Measurements from ENCODE around the gene ALDH16A1. TPM values are rescaled to one million over a fixed set of nuclear protein-coding genes. Genes with fewer than 3 reads are reported as not detected.
A peak's percentile ranks its signal among the peaks of the same experiment; 100 is the strongest.

ALDH16A1 gene
- total RNA-seq, 2 donors from 2014 or later = 52.8 to 57.1 TPM

GRCh38 chr19:49450405-49450804, 2.6 kb upstream of the ALDH16A1 start:
- TF ChIP-seq CTCF (conservative IDR thresholded peaks at IDR 0.05) = no peak
- Mint-ChIP-seq H3K4me1 (peaks cover 9% of the 10 kb centered on the region), H3K27ac (peak overlapping the region; percentile 99), H3K36me3 (ENCODE audit: low read depth) (peaks cover 47% of the 10 kb centered on the region), H3K27me3 (ENCODE audit: insufficient read depth) (no peaks in the 10 kb centered on the region), H3K9me3 (peaks cover 1% of the 10 kb centered on the region), H3K4me3 (peak overlapping the region; percentile 86)
- Histone ChIP-seq H3K27ac (ENCODE audit: low read depth, low read length) (no peak overlapping the region), H3K4me1 (ENCODE audit: control insufficient read depth, insufficient read depth, low read length) (no peaks in the 10 kb centered on the region), H3K4me3 (ENCODE audit: low read length) (peak overlapping the region; percentile 84), H3K36me3 (ENCODE audit: control insufficient read depth, insufficient read depth, low read length) (peaks cover 31% of the 10 kb centered on the region), H3K9ac (ENCODE audit: extremely low read depth, low read length, poor library complexity, severe bottlenecking) (no peak overlapping the region), H3K27me3 (ENCODE audit: control insufficient read depth, insufficient read depth, low read length, poor library complexity, severe bottlenecking) (no peaks in the 10 kb centered on the region), H3K9me3 (ENCODE audit: control insufficient read depth, low read length) (no peaks in the 10 kb centered on the region)
- WGBS, 2 experiments (ENCODE audit: insufficient coverage in 1 of 2, insufficient read length in 1 of 2) = 87 to 91% methylated on average over 7 of the region's 7 CpGs
- DNase-seq = no peak

DNA sequence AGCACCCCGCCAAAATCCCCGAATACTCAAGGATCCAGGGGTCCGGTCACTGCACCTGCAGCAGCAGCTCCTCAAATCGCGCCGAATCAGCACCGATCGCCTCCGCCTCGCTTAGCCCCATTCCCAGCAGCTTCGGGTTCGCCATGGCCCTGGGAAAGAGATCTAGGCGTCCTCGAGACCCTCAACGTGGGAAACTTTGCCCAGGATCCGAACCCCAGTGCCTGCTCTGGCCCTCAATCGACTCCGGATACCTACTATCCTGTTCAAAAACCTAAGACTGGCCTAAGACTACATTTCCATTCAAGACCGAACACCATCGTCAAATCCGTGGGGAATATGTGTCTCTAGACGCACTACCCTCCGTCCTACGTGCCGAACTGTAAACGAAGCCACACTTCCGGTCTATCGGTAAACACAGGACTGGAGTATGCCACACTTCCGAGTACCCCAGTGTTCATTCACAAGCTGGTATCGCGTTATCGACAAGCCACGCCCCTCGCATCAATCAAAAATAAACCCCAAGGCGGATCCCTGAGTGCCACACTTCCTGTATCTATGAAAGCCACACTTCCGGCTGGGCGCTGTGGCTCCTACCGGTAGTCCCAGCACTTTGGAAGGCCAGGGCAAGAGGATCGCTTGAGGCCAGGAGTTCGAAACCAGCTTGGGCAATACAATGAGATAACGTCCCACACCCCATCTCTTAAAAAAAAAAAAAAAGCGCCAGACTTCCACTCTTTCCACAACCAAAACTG, 1.4 kb upstream of the ALDH16A1 start, which contains the start of gene PIH1D1:
TSS of gene PIH1D1 (minus strand) at position 385 of the 752 bp plus-strand sequence. CDS start at position 145, 240 bp downstream.
- Mint-ChIP-seq H3K9me3 (peaks cover 1% of the 10 kb centered on the region), H3K4me3 (peak within 1 kb of the TSS; percentile 88), H3K27ac (peak within 1 kb of the TSS; percentile 100), H3K36me3 (ENCODE audit: low read depth) (peaks cover 50% of the 10 kb centered on the region), H3K27me3 (ENCODE audit: insufficient read depth) (no peaks in the 10 kb centered on the region), H3K4me1 (peaks cover 9% of the 10 kb centered on the region)
- H3K9me3 ChIP-seq (ENCODE audit: control insufficient read depth, low read length) = no peaks in the 10 kb centered on the region
- H3K36me3 ChIP-seq (ENCODE audit: control insufficient read depth, insufficient read depth, low read length) = peaks cover 31% of the 10 kb centered on the region
- H3K4me1 ChIP-seq (ENCODE audit: control insufficient read depth, insufficient read depth, low read length) = no peaks in the 10 kb centered on the region
- H3K27ac ChIP-seq (ENCODE audit: low read depth, low read length) = peak within 1 kb of the TSS; percentile 94
- 1% methylated on average over 30 to 42 of the region's 42 CpGs for WGBS, 2 experiments (ENCODE audit: insufficient coverage in 1 of 2, insufficient read length in 1 of 2)
- TF ChIP-seq CTCF (conservative IDR thresholded peaks at IDR 0.05) = peak; percentile 52
- H3K4me3 ChIP-seq (ENCODE audit: low read length) = peak within 1 kb of the TSS; percentile 84
- peak; percentile 99 for DNase-seq
- no peaks in the 10 kb centered on the region for H3K27me3 ChIP-seq (ENCODE audit: control insufficient read depth, insufficient read depth, low read length, poor library complexity, severe bottlenecking)
- H3K9ac ChIP-seq (ENCODE audit: extremely low read depth, low read length, poor library complexity, severe bottlenecking) = peak within 1 kb of the TSS; percentile 84

DNA sequence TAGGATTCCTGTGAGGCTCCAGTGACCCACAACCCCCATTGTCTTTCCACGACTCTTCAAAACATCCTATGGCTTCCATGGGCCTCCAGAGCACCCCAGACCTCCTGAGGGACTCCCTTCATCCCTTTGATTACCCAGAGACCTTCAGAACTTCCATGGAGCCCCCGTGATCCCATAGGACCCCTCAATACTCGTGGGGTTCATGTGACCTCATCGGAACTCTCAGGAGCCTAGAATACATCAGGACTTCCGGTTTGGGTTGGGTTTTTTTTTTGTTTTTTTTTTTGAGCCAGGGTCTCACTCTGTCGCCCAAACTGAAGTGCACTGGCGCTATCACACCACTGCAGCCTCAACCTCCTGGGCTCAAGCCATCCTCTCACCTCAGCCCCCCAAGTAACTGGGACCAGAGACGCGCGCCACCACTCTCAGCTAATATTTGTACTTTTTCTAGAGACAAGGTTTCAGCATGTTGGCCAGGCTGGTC, 774 bp downstream of the ALDH16A1 start:
- Mint-ChIP-seq H3K27me3 (ENCODE audit: insufficient read depth) (no peaks in the 10 kb centered on the region), H3K36me3 (ENCODE audit: low read depth) (peaks cover 33% of the 10 kb centered on the region), H3K9me3 (peaks cover 1% of the 10 kb centered on the region), H3K27ac (peak overlapping the region; percentile 100), H3K4me1 (peaks cover 9% of the 10 kb centered on the region), H3K4me3 (peak overlapping the region; percentile 88)
- H3K4me3 ChIP-seq (ENCODE audit: low read length) = peak overlapping the region; percentile 84
- peaks cover 22% of the 10 kb centered on the region for H3K36me3 ChIP-seq (ENCODE audit: control insufficient read depth, insufficient read depth, low read length)
- no peaks in the 10 kb centered on the region for H3K4me1 ChIP-seq (ENCODE audit: control insufficient read depth, insufficient read depth, low read length)
- H3K27ac ChIP-seq (ENCODE audit: low read depth, low read length) = peak overlapping the region; percentile 78
- peak overlapping the region; percentile 84 for H3K9ac ChIP-seq (ENCODE audit: extremely low read depth, low read length, poor library complexity, severe bottlenecking)
- no peaks in the 10 kb centered on the region for H3K9me3 ChIP-seq (ENCODE audit: control insufficient read depth, low read length)
- H3K27me3 ChIP-seq (ENCODE audit: control insufficient read depth, insufficient read depth, low read length, poor library complexity, severe bottlenecking) = no peaks in the 10 kb centered on the region
- 24 to 43% methylated on average over 4 to 9 of the region's 10 CpGs for WGBS, 2 experiments (ENCODE audit: insufficient coverage in 1 of 2, insufficient read length in 1 of 2)
- no peak for TF ChIP-seq CTCF (conservative IDR thresholded peaks at IDR 0.05)
- no peak for DNase-seq

Data from endodermal cell (in vitro differentiated cells).